Stimulated activated CD4-positive, alpha-beta T cell treated with anti-CD3 and anti-CD28 coated beads, Interleukin-4, amount 100 ng/mL, for 4 hours (primary cell): ENCODE results near the gene PHACTR3.

ENCODE experiments used
- DNase-seq, 2 experiments: peaks; one replicate each; pipeline ENCODE4 v3.0.0-alpha.2; 2020

PHACTR3 gene

GRCh38 chr20:59806578-59806975, 202.2 kb downstream of the PHACTR3 start:
- no peak for DNase-seq

DNA sequence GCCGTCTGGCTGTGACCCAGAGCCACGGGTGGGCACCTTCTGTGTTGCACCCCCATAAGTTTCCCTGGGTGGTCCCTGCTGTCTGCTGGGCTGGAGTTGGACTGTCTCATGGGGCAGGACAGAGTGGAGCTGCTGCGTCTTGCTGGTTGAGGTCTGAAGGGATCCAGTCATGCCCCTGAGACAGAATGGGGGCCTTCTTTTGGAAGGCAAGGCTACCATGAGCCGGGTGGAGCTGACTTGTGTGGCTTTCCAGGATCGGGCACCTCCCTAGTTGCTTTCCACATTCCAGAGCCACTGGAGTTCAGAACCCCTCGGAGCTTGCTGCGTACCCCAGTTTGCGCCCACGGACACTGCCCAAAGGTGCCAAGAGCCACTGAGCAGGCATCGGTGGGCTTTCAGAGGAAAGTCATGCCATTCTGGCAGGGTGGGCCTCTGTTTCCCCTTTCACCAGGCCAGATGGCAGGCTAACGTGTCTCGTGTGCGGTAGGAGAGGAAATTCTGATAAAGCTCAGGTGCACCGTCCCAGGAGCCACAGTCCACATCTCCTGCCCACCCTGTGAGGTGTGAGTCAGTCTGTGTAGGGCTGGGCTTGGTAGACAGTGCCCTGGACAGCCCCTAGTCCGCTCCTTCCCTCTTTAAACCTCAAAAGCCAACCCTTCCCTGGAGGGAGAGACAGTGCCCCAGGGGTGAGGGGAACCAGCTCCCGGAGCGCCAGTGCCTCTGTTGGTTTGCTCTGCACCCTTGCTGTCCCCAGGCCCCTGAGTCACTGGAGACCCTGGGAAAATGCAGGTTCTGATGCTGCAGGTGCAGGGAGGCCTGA, 203.8 kb downstream of the PHACTR3 start:
- DNase-seq, result no peak

DNA sequence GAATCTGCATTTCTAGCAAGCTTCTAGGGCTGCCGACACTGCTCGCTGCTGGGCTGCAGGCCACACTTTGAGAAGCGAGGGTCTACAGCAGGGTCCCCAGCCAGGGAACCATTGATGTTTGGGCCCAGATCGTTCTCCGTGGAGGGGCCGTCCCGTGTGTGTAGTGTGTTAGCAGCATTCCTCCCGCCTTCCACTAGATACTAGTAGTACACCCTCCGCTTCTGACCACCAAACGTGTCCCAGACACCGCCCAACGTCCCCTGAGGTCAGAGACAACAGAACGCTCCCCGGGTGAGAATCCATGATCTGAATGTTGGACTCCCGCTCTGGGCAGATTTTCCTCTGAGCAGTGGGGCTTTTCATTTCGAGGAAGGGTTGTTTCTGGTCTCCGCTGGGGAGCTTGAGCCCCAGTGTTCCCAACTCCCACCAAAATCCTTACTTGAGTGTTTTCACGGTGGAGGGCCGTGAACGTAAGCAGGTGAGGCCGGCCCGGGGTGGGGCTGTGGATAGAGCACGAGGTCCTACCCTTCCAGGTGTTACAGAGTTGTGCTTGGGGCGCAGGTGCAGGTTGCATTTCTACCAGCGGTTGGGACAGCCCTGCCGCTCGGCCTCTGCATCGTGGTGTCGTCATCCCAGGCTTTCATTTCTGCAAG, 204.5 kb downstream of the PHACTR3 start:
- DNase-seq, result no peak

DNA sequence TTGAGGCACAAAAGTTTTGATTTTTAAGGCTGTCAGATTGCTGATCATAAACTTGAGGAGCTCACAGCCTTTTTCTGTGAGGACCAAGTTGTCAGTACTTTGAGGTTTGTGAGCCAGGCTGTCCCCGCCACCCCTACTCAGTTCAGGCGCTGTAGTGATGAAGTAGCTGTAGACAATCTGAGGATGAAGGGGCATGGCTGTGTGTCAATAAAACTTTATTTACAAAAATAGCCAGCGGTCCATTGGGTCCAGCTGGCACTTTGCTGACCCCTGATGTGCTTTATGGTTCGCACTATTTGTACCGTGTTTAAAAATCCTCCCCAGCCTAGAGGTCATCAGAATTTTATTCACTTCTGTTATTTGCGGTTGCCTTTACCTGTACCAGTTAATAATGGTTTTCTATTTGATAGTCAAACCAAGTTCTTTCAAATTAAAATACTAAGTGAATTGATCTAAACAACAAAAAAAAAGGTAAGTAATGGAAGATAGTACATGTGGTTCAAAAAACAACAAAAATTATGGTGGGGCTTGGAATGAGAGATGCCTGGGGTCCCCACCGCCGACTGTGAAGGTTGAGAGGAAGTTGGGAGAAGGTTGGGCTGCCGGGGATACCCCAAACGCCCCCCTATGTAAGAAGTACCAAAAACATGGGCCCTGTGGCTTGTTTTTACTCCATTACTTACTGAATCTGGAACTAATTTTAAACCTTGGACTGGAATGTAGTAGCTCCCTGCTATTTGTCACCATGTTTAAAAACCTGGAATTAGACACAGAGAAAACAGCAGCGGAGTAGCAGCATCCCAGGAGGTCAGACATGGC, 205.5 kb downstream of the PHACTR3 start:
- no peak for DNase-seq

- no peak for DNase-seq
These were observed 206.3 kb downstream of the PHACTR3 start for GRCh38 chr20:59810449-59811187.

GRCh38 chr20:59811681-59812171, 207.4 kb downstream of the PHACTR3 start:
- no peak for DNase-seq

DNA sequence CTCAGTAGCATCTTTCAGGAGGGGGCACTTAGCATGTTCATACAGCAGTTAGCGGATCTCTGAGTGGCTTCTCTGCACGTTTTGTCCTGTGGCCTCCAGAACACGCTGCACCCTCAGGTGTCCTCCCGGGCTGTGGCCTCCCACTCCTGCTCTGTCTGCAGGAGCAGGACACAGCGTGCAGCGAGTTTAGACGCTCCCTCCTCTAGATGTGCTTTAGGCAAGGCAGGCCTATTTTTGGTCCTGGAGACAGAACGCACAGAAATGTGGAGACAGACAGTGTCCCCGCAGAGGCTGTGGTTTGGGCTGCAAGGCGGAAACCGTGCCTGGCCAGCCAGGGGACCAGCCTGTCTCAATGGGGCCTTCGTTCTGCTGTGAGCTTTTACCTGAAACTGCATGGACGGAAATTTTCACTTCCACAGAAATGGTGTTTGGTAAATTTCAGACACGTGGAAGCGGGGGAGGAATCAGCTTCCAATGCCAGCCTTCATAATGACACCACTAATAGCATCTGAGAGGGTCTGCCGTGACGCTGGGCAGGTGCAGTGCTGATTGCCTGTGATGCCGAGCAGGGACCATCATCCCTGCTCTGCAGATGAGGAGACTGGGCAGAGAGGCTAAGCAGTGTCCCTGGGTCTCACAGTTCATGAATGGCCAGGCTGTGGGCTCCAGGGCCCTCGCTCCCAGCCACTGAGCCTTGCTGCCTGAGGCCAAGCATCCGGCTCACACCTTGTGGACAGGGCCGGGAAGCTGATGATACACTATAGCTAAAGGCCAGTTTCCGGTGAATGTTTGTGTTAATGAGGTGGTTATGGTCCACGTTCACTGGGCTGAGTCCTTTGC, 208.2 kb downstream of the PHACTR3 start:
- no peak for DNase-seq

GRCh38 chr20:59813126-59813947, 209.0 kb downstream of the PHACTR3 start:
- DNase-seq, result no peak

GRCh38 chr20:59813948-59814839, 209.9 kb downstream of the PHACTR3 start:
- DNase-seq, result no peak

- no peak for DNase-seq
These were observed 210.6 kb downstream of the PHACTR3 start for GRCh38 chr20:59814840-59815340.

- DNase-seq, result no peak
These were observed 211.9 kb downstream of the PHACTR3 start for GRCh38 chr20:59816146-59816738.

- DNase-seq, result no peak
These were observed 213.1 kb downstream of the PHACTR3 start for GRCh38 chr20:59817406-59817805.

- no peak for DNase-seq
These were observed 213.7 kb downstream of the PHACTR3 start for GRCh38 chr20:59817846-59818615.

- no peak for DNase-seq
These were observed 214.6 kb downstream of the PHACTR3 start for GRCh38 chr20:59818911-59819310.

- no peak for DNase-seq
These were observed 215.3 kb downstream of the PHACTR3 start for GRCh38 chr20:59819496-59820203.

DNA sequence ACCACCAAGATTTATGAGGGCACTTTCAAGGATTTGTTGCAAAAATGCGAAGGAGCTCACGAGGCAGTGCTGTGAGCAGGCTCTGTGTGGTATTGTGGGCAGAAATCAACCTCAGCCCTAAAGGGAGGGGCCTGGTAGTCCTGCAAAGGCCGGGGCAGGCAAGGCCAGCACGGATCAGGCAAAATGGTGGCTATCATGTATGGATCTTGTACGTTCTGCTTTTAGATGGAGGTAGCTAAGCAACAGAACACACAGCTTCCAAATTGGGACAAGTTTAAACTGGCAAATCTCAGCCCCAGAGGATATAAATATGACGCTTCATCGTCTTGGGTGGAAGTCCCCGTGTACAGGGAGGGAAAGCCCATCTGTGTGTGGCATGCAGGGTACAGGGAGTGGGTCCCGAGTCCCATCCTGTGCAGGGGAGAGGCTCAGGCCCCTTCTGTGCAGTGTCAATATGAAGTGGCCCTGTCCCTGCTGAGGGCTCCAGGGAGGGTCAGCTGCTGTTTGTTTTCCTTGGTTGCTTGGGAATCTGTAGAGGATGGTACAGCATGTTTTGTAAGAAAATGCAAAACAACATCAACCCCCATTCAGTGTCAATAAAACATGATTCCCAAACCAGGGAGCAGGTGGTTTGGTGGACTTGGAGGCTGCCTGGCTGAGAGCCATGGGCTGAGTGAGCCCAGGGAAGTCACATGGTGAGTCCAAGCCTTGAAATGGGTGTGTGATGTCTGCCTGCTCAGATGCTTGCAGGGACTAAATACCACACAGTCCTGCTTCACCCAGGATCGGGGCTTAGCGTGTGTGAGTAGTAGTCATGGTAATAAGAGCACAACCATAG, 216.1 kb downstream of the PHACTR3 start:
- no peak for DNase-seq

- no peak for DNase-seq
These were observed 216.9 kb downstream of the PHACTR3 start for GRCh38 chr20:59821201-59821600.
